ENCODE results near the gene SMIM44. TPM values are rescaled to one million over a fixed set of nuclear protein-coding genes. Genes with fewer than 3 reads are reported as not detected.
A peak's percentile ranks its signal among the peaks of the same experiment; 100 is the strongest.

SMIM44 gene
- total and polyA plus RNA-seq, 9 of the 15 experiments (the other 6 are each of a cell fraction or from before 2014, with no cell fraction given): not detected

DNA sequence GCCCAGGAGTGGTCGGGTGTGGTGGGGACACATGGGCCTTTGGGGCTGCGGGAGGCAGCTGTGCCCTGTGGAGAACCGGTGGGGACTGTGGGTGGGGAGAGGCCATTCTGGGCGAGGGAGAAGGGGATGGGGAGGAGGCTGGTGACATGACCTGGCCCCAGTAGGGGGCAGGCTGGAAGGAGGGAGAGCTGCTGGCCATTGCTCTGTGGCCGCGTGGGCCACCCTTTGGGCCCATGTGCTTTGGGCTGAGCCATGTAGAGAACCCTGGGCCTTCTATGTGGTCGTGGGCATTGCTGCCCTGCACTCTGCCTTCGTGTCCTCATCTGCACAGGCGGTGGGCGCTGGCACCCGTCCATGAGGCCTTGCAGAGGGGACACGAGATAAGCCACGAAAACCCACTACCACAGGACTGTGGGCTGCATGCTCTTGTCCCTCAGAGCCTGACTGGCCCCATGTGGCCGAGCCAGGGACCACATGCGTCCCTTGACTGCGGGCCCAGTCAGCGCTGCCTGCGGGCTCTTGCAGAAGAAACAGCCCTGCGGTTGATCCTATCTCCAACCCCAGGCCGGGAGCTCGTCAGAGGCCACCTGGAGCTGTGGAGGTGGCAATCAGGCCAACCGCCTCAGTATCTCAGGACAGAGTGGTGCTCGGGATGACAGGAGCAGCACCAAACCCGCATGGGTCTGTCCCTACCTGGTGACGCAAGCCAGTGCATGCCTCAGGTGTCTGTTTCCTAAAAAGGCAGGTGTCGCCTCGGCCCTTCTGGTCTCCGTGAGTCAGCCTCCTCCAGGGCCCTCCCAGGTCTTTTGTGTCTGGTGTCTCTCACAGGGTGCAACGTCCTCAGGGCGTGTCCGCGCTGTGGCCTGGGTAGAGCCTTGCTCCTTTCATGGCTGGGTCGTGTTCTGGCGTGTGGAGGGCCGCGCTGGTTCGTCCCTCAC lies 37.2 kb upstream of the SMIM44 start (continued):
- TF ChIP-seq, protein P1, sequence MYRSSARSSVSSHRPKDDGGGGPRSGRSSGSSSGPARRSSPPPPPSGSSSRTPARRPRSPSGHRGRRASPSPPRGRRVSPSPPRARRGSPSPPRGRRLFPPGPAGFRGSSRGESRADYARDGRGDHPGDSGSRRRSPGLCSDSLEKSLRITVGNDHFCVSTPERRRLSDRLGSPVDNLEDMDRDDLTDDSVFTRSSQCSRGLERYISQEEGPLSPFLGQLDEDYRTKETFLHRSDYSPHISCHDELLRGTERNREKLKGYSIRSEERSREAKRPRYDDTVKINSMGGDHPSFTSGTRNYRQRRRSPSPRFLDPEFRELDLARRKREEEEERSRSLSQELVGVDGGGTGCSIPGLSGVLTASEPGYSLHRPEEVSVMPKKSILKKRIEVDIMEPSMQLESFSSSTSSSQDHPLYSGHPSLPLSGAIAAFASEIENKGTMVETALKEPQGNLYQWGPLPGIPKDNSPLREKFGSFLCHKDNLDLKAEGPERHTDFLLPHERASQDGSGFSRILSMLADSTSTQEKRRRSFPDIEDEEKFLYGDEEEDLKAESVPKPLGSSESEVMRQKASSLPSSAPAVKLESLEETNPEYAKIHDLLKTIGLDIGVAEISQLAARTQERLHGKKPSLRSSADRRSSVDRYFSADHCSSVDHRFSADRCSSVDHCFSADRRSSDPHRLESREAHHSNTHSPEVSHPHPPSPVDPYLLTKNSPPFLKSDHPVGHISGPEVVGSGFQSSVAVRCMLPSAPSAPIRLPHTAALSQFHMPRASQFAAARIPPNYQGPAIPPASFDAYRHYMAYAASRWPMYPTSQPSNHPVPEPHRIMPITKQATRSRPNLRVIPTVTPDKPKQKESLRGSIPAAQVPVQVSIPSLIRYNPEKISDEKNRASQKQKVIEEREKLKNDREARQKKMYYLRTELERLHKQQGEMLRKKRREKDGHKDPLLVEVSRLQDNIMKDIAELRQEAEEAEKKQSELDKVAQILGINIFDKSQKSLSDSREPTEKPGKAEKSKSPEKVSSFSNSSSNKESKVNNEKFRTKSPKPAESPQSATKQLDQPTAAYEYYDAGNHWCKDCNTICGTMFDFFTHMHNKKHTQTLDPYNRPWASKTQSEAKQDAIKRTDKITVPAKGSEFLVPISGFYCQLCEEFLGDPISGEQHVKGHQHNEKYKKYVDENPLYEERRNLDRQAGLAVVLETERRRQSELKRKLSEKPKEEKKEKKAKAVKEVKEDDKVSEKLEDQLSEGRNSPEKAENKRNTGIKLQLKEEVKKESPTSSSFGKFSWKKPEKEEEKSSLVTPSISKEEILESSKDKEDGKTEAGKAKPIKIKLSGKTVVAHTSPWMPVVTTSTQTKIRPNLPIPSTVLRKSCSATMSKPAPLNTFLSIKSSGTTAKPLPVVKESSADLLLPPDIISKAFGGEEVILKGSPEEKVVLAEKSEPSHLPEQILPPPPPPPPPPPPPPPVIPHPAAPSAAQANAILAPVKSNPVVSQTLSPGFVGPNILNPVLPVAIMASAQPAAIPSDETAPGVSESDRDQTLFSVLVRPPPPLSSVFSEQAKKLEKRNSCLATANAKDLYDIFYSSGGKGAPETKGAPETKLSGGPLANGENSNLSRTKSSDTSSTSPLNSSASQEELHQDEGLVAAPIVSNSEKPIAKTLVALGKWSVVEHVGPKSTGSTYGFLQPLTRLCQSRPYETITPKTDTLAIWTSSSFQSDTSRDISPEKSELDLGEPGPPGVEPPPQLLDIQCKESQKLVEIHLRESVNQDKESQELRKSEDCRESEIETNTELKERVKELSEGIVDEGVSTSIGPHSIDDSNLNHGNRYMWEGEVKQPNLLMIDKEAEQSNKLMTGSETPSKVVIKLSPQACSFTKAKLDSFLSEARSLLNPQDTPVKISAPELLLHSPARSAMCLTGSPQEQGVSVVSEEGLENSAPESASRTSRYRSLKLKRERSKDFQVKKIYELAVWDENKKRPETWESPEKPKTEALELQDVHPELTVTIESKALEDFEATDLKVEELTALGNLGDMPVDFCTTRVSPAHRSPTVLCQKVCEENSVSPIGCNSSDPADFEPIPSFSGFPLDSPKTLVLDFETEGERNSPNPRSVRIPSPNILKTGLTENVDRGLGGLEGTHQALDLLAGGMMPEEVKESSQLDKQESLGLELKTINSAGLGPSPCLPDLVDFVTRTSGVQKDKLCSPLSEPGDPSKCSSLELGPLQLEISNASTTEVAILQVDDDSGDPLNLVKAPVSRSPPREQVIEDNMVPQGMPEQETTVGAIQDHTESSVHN (IDR thresholded peaks at IDR 0.05; ENCODE audit: borderline replicate concordance in 1 of 2, low read depth in 1 of 2): no peak
- TF ChIP-seq, protein P2, sequence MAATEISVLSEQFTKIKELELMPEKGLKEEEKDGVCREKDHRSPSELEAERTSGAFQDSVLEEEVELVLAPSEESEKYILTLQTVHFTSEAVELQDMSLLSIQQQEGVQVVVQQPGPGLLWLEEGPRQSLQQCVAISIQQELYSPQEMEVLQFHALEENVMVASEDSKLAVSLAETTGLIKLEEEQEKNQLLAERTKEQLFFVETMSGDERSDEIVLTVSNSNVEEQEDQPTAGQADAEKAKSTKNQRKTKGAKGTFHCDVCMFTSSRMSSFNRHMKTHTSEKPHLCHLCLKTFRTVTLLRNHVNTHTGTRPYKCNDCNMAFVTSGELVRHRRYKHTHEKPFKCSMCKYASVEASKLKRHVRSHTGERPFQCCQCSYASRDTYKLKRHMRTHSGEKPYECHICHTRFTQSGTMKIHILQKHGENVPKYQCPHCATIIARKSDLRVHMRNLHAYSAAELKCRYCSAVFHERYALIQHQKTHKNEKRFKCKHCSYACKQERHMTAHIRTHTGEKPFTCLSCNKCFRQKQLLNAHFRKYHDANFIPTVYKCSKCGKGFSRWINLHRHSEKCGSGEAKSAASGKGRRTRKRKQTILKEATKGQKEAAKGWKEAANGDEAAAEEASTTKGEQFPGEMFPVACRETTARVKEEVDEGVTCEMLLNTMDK (IDR thresholded peaks at IDR 0.05; ENCODE audit: borderline replicate concordance, insufficient read depth, low read depth, low read length, poor library complexity, severe bottlenecking): peak; percentile 69
- TF ChIP-seq ZNF197 (CRISPR knock-in tag; IDR thresholded peaks at IDR 0.05; ENCODE audit: low read depth): no peak
- TF ChIP-seq ZNF140 (CRISPR knock-in tag; IDR thresholded peaks at IDR 0.05): no peak
- TF ChIP-seq STAT5B (CRISPR knock-in tag; IDR thresholded peaks at IDR 0.05): no peak
- TF ChIP-seq, protein P3, sequence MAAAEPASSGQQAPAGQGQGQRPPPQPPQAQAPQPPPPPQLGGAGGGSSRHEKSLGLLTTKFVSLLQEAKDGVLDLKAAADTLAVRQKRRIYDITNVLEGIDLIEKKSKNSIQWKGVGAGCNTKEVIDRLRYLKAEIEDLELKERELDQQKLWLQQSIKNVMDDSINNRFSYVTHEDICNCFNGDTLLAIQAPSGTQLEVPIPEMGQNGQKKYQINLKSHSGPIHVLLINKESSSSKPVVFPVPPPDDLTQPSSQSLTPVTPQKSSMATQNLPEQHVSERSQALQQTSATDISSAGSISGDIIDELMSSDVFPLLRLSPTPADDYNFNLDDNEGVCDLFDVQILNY (CRISPR knock-in tag; IDR thresholded peaks at IDR 0.05): peak; percentile 94
- peak; percentile 74 for TF ChIP-seq EP300 (IDR thresholded peaks at IDR 0.05; ENCODE audit: low read length)
- TF ChIP-seq HDAC8 (tag; IDR thresholded peaks at IDR 0.05): peak; percentile 84; the same call in 1 of the 2 replicates
- TF ChIP-seq BRCA1 (IDR thresholded peaks at IDR 0.05): no peak
- TF ChIP-seq BRCA1 (CRISPR knock-in tag; IDR thresholded peaks at IDR 0.05): peak; percentile 55; the same call in 1 of the 2 replicates
- TF ChIP-seq, protein P4, sequence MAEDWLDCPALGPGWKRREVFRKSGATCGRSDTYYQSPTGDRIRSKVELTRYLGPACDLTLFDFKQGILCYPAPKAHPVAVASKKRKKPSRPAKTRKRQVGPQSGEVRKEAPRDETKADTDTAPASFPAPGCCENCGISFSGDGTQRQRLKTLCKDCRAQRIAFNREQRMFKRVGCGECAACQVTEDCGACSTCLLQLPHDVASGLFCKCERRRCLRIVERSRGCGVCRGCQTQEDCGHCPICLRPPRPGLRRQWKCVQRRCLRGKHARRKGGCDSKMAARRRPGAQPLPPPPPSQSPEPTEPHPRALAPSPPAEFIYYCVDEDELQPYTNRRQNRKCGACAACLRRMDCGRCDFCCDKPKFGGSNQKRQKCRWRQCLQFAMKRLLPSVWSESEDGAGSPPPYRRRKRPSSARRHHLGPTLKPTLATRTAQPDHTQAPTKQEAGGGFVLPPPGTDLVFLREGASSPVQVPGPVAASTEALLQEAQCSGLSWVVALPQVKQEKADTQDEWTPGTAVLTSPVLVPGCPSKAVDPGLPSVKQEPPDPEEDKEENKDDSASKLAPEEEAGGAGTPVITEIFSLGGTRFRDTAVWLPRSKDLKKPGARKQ (CRISPR knock-in tag; IDR thresholded peaks at IDR 0.05): no peak

All from K562 (cell line).